GM23338 (cell line): Measurements from ENCODE around the gene GRIK4. TPM values are rescaled to one million over a fixed set of nuclear protein-coding genes. Genes with fewer than 3 reads are reported as not detected.

Experiments
- ATAC-seq: fragments of 200-7000 bp; cut with Tn5 transposase; 3 replicates; pipeline ENCODE4 v1.9.1; 2020
- DNase-seq: peaks from one replicate; pipeline ENCODE4 v3.0.0-alpha.2; 2015; ENCODE audit warnings: low spot score
- H2AFZ ChIP-seq: fragments of 200-600 bp; sonication (generic); 2 replicates; pipeline ENCODE4 v1.8.0; 2016; ENCODE audit warnings: antibody characterized with exemption, mild to moderate bottlenecking, moderate library complexity
- H3F3A ChIP-seq: fragments of 200-600 bp; sonication (generic); replicated peaks from 2 replicates; pipeline ENCODE4 v1.8.0; 2017; ENCODE audit warnings: antibody characterized with exemption, mixed run types, low read depth
- H3K27ac ChIP-seq: fragments of 200-600 bp; sonication (generic); 2 replicates; pipeline ENCODE4 v1.6.1; 2016; ENCODE audit warnings: low read depth
- H3K27me3 ChIP-seq: fragments of 200-600 bp; sonication (generic); 2 replicates; pipeline ENCODE4 v1.8.0; 2016; ENCODE audit warnings: mild to moderate bottlenecking, mixed run types, moderate library complexity; ENCODE audit not compliant: insufficient read depth
- H3K36me3 ChIP-seq: fragments of 200-600 bp; sonication (generic); 2 replicates; pipeline ENCODE4 v1.8.0; 2016; ENCODE audit warnings: mild to moderate bottlenecking; ENCODE audit not compliant: insufficient read depth
- H3K4me1 ChIP-seq: fragments of 200-600 bp; sonication (generic); 2 replicates; pipeline ENCODE4 v1.8.0; 2016; ENCODE audit warnings: mild to moderate bottlenecking, moderate library complexity; ENCODE audit not compliant: insufficient read depth
- H3K4me2 ChIP-seq: fragments of 200-600 bp; sonication (generic); 2 replicates; pipeline ENCODE4 v1.7.1; 2017; ENCODE audit warnings: mixed run types
- H3K4me3 ChIP-seq: fragments of 200-600 bp; sonication (generic); 2 replicates; pipeline ENCODE4 v1.6.1; 2016; ENCODE audit warnings: mixed run types
- H3K79me2 ChIP-seq: fragments of 200-600 bp; sonication (generic); replicated peaks from 2 replicates; pipeline ENCODE4 v1.8.0; 2017; ENCODE audit warnings: mild to moderate bottlenecking; ENCODE audit not compliant: insufficient read depth
- H3K9me2 ChIP-seq: fragments of 200-600 bp; sonication (generic); 2 replicates; pipeline ENCODE4 v1.8.0; 2017; ENCODE audit not compliant: insufficient read depth
- H4K20me1 ChIP-seq: fragments of 200-600 bp; sonication (generic); replicated peaks from 2 replicates; pipeline ENCODE4 v1.8.0; 2017; ENCODE audit warnings: mild to moderate bottlenecking; ENCODE audit not compliant: insufficient read depth
- H3K27ac Mint-ChIP-seq: 2 replicates; pipeline ENCODE4 v1.8.0; 2020; ENCODE audit warnings: inconsistent platforms, mild to moderate bottlenecking, moderate library complexity, mixed read lengths
- H3K27me3 Mint-ChIP-seq: 3 replicates; pipeline ENCODE4 v1.8.0; 2022; ENCODE audit warnings: low read depth, mild to moderate bottlenecking, moderate library complexity, mixed read lengths, inconsistent platforms; ENCODE audit not compliant: insufficient read depth, poor library complexity
- H3K36me3 Mint-ChIP-seq: 3 replicates; pipeline ENCODE4 v1.8.0; 2021; ENCODE audit warnings: low read depth, mild to moderate bottlenecking, inconsistent platforms, moderate library complexity, mixed read lengths
- H3K4me1 Mint-ChIP-seq: 3 replicates; pipeline ENCODE4 v1.8.0; 2020; ENCODE audit warnings: mild to moderate bottlenecking, inconsistent platforms, mixed read lengths
- H3K4me3 Mint-ChIP-seq: 3 replicates; pipeline ENCODE4 v1.8.0; 2021; ENCODE audit warnings: moderate library complexity, mild to moderate bottlenecking, inconsistent platforms, mixed read lengths
- H3K9me3 Mint-ChIP-seq: 3 replicates; pipeline ENCODE4 v1.8.0; 2020; ENCODE audit warnings: moderate library complexity, mild to moderate bottlenecking, inconsistent platforms, mixed read lengths
- CTCF ChIP-seq, 2 experiments: fragments of 200-600 bp in 1 of 2; sonication (generic) in 1 of 2; conservative IDR thresholded peaks; 2 replicates each; pipeline versions ENCODE4 v1.5.1 to v1.6.1; 2016 to 2017; ENCODE audit warnings: antibody characterized with exemption in 2 of 2, low read depth in 2 of 2, mild to moderate bottlenecking in 2 of 2, moderate library complexity in 1 of 2
- NANOG ChIP-seq: IDR thresholded peaks from 2 replicates; pipeline ENCODE4 v1.6.1; 2016; ENCODE audit warnings: antibody characterized with exemption, borderline replicate concordance
- ZNF462 ChIP-seq: fragments of 250-450 bp; sonication (Bioruptor Pico); IDR thresholded peaks from 2 replicates; pipeline ENCODE4 v1.5.0; 2020; ENCODE audit warnings: mild to moderate bottlenecking, moderate library complexity
- polyA plus RNA-seq: library from polyadenylated mRNA; unstranded; fragments of >200 nt; fragmentation: Nextera tagmentation; extraction: Ambion mirVana; gene quantifications from 2 replicates; pipeline ENCODE4 v1.2.1, GENCODE V29; 2016
- total RNA-seq: library from RNA; depleted of rRNA; stranded (reverse); fragments of >200 nt; shearing (Covaris generic); gene quantifications from 2 replicates; pipeline ENCODE4 v1.2.3, GENCODE V29; 2014

The GRIK4 gene
- total and polyA plus RNA-seq, 2 experiments from 2014 or later = 0.63 to 2.2 TPM

- TF ChIP-seq ZNF462 (CRISPR knock-in tag) (no peak), CTCF (conservative IDR thresholded peaks at IDR 0.05; ENCODE audit: low read depth in 2 of 2) (no peak)
Observed at GRCh38 chr11:120597250-120598215, 86.0 kb downstream of the GRIK4 start (continued).

- H3K27me3 Mint-ChIP-seq = peaks cover 3% of the 10 kb centered on the region
- TF ChIP-seq NANOG (no peak), ZNF462 (CRISPR knock-in tag) (no peak)
Observed at GRCh38 chr11:120598517-120599257, 87.1 kb downstream of the GRIK4 start.

More at GRCh38 chr11:120598517-120599257, 87.1 kb downstream of the GRIK4 start:
- Mint-ChIP-seq H3K27ac (no peak overlapping the region), H3K9me3 (no peaks in the 10 kb centered on the region; the same call in 2 of the 3 replicates), H3K36me3 (no peaks in the 10 kb centered on the region), H3K4me1 (peaks cover 28% of the 10 kb centered on the region), H3K4me3 (no peak overlapping the region)
- Histone ChIP-seq H3K36me3 (no peaks in the 10 kb centered on the region), H4K20me1 (no peaks in the 10 kb centered on the region), H3K4me1 (peaks cover 11% of the 10 kb centered on the region), H3K4me2 (no peak overlapping the region), H3K4me3 (no peak overlapping the region), H3F3A (no peaks in the 10 kb centered on the region), H3K79me2 (no peaks in the 10 kb centered on the region), H2AFZ (no peak overlapping the region), H3K27me3 (no peaks in the 10 kb centered on the region), H3K27ac (no peak overlapping the region), H3K9me2 (no peaks in the 10 kb centered on the region)
- DNase-seq (no peak), ATAC-seq (no peak; the same call in 2 of the 3 replicates)
